HUDEP-2 (cell line): ENCODE results near the gene EPB41L3.
"Not testable (repeated sequence)": the region's sequence is repeated elsewhere in the genome, so short reads cannot be mapped to it uniquely, and the experiment has no call there.

Source experiments
- DNase-seq, 76 experiments: peaks; one replicate each; lab custom pipeline; 2025; ENCODE audit not compliant: unreplicated experiment in 76 of 76; lab: John Stamatoyannopoulos, UW

EPB41L3 gene

GRCh38 chr18:5543773-5544389 is at the start of gene EPB41L3:
Gene EPB41L3, minus strand, starts transcription at chr18:5543997. Its CDS starts 54,814 bp downstream, at chr18:5489183.
- no peak for DNase-seq

GRCh38 chr18:5588529-5588928 is 44.7 kb upstream of the EPB41L3 start:
- DNase-seq = no peak

- DNase-seq = no peak
These were observed 41.9 kb upstream of the EPB41L3 start for GRCh38 chr18:5585653-5586052.

GRCh38 chr18:5584746-5585417 is 41.1 kb upstream of the EPB41L3 start:
- no peak for DNase-seq

- DNase-seq = no peak
These were observed 39.3 kb upstream of the EPB41L3 start for GRCh38 chr18:5582849-5583681.

- DNase-seq = no peak
These were observed 38.3 kb upstream of the EPB41L3 start for GRCh38 chr18:5582076-5582475.

- DNase-seq = no peak
These were observed 31.0 kb upstream of the EPB41L3 start for GRCh38 chr18:5574843-5575242.

GRCh38 chr18:5571666-5572065 is 27.9 kb upstream of the EPB41L3 start:
- no peak for DNase-seq

- not testable (repeated sequence) for DNase-seq
These were observed 26.8 kb upstream of the EPB41L3 start for GRCh38 chr18:5570613-5571012.

GRCh38 chr18:5568416-5568815 is 24.6 kb upstream of the EPB41L3 start:
- no peak for DNase-seq

GRCh38 chr18:5558851-5559250 is 15.1 kb upstream of the EPB41L3 start:
- no peak for DNase-seq

GRCh38 chr18:5556310-5556974 is 12.6 kb upstream of the EPB41L3 start:
- no peak for DNase-seq

GRCh38 chr18:5554629-5555028 is 10.8 kb upstream of the EPB41L3 start:
- DNase-seq = no peak

GRCh38 chr18:5546660-5547059 is 2.9 kb upstream of the EPB41L3 start:
- peak in 3 of 76 experiments; percentile 0 to 7 (median 2) for DNase-seq

GRCh38 chr18:5543036-5543680 is 639 bp downstream of the EPB41L3 start:
- DNase-seq = no peak

GRCh38 chr18:5542515-5543035 is 1.2 kb downstream of the EPB41L3 start:
- DNase-seq = no peak

- no peak for DNase-seq
These were observed 2.2 kb downstream of the EPB41L3 start for GRCh38 chr18:5541644-5542043.

- DNase-seq = no peak
These were observed 4.4 kb downstream of the EPB41L3 start for GRCh38 chr18:5539391-5539790.

- DNase-seq = no peak
These were observed 5.3 kb downstream of the EPB41L3 start for GRCh38 chr18:5538544-5538943.

- DNase-seq = no peak
These were observed 5.9 kb downstream of the EPB41L3 start for GRCh38 chr18:5537860-5538259.
